K562 (cell line): ENCODE data around the gene VEGFA. TPM values are rescaled to one million over a fixed set of nuclear protein-coding genes. Genes with fewer than 3 reads are reported as not detected.
A peak's percentile ranks its signal among the peaks of the same experiment; 100 is the strongest.

Source experiments
- ATAC-seq: fragments of 200-7000 bp; cut with Tn5 transposase; 3 replicates; pipeline ENCODE4 v1.9.1; 2020; ENCODE audit warnings: moderate library complexity
- BruUV-seq: library from RNA; stranded (reverse); fragments of 400-500 nt; replicated peaks from 2 replicates; lab custom pipeline; 2021; lab: Mats Ljungman, UMichigan
- CTCF ChIA-PET: fragments of 300-600 bp; formaldehyde crosslinking; extraction: SDS; loops from one replicate; lab custom pipeline; 2021; ENCODE audit warnings: low intra/inter-chr PET ratio; lab: Yijun Ruan, JAX
- POLR2A ChIA-PET: fragments of 300-600, 350-650 bp; sonication (Branson Sonifier 250); formaldehyde crosslinking; extraction: SDS; loops from one replicate; lab custom pipeline; 2021; ENCODE audit warnings: antibody characterized with exemption, inconsistent platforms; lab: Yijun Ruan, JAX
- DNase-seq, 4 experiments: peaks; one replicate each; pipeline versions ENCODE4 v3.0.0 to v3.0.0-alpha.2; 2011 to 2018; ENCODE audit warnings: low spot score in 3 of 4, mixed read lengths in 3 of 4; ENCODE audit errors: extremely low read depth in 1 of 4
- FAIRE-seq: peaks from 2 replicates; lab custom pipeline; 2011; peaks lifted over from hg19 to GRCh38; lab: Jason Lieb, UNC
- H2AFZ ChIP-seq: 2 replicates; pipeline ENCODE4 v1.6.0; 2011; ENCODE audit warnings: low read depth, low read length, control low read depth, inconsistent platforms
- H3K27ac ChIP-seq: fragments of 200-600 bp; 3 replicates; pipeline ENCODE4 v1.8.0; 2011; ENCODE audit warnings: low read depth, mild to moderate bottlenecking, control low read depth, inconsistent platforms, low read length, moderate library complexity, mixed read lengths; ENCODE audit errors: extremely low read depth
- H3K27me3 ChIP-seq, 2 experiments: fragments of 300-600 bp in 1 of 2; 2 replicates in 1 of 2; 3 replicates in 1 of 2; pipeline versions ENCODE4 v1.6.0 to v1.8.0; 2011; ENCODE audit warnings: inconsistent platforms in 2 of 2, low read length in 2 of 2, mild to moderate bottlenecking in 1 of 2, mixed read lengths in 1 of 2, moderate library complexity in 1 of 2; ENCODE audit not compliant: control insufficient read depth in 2 of 2, insufficient read depth in 2 of 2
- H3K36me3 ChIP-seq: fragments of 300-600 bp; 3 replicates; pipeline ENCODE4 v1.8.0; 2011; ENCODE audit warnings: mild to moderate bottlenecking, low read length, inconsistent platforms; ENCODE audit not compliant: control insufficient read depth, insufficient read depth
- H3K4me1 ChIP-seq, 2 experiments: fragments of 200-600 bp in 1 of 2; replicated peaks in 1 of 2; 2 replicates in 1 of 2; 3 replicates in 1 of 2; pipeline versions ENCODE4 v1.5.1 to v1.8.0; 2011; ENCODE audit warnings: inconsistent platforms in 2 of 2, low read length in 2 of 2, mild to moderate bottlenecking in 1 of 2, mixed read lengths in 1 of 2, moderate library complexity in 1 of 2; ENCODE audit not compliant: control insufficient read depth in 2 of 2, insufficient read depth in 2 of 2
- H3K4me2 ChIP-seq: 2 replicates; pipeline ENCODE4 v1.6.1; 2011; ENCODE audit warnings: low read length, control low read depth, inconsistent platforms, mixed read lengths; ENCODE audit not compliant: insufficient read depth
- H3K4me3 ChIP-seq: fragments of 200-600 bp; sonication (generic), shearing (Covaris generic); 2 replicates; pipeline ENCODE4 v1.5.1; 2016; ENCODE audit warnings: control low read depth, inconsistent platforms
- H3K79me2 ChIP-seq: fragments of 200-600 bp; 3 replicates; pipeline ENCODE4 v1.8.0; 2011; ENCODE audit warnings: low read length, inconsistent platforms; ENCODE audit not compliant: control insufficient read depth, insufficient read depth
- H3K9ac ChIP-seq, 2 experiments: 2 replicates each; pipeline versions ENCODE4 v1.6.0 to v1.6.1; 2011; ENCODE audit warnings: low read depth in 2 of 2, low read length in 2 of 2, control low read depth in 1 of 2, inconsistent platforms in 1 of 2, mild to moderate bottlenecking in 1 of 2, mixed read lengths in 1 of 2; ENCODE audit not compliant: insufficient read depth in 1 of 2
- H3K9me1 ChIP-seq: one replicate; pipeline ENCODE4 v1.6.0; 2011; ENCODE audit warnings: inconsistent platforms, mild to moderate bottlenecking, low read length, moderate library complexity; ENCODE audit not compliant: control insufficient read depth, insufficient read depth
- H3K9me3 ChIP-seq: replicated peaks from 2 replicates; pipeline ENCODE4 v1.5.1; 2011; ENCODE audit warnings: low read depth, low read length, inconsistent platforms; ENCODE audit not compliant: control insufficient read depth, insufficient read depth
- H4K20me1 ChIP-seq: replicated peaks from 2 replicates; pipeline ENCODE4 v1.6.1; 2011; ENCODE audit warnings: low read length, inconsistent platforms, mixed read lengths; ENCODE audit not compliant: control insufficient read depth, insufficient read depth
- BRCA1 ChIP-seq, 2 experiments: fragments of 450-650 bp in 1 of 2; sonication (generic) in 1 of 2; formaldehyde crosslinking in 1 of 2; IDR thresholded peaks; 2 replicates each; pipeline versions ENCODE4 v1.5.0 to v1.6.1; 2017 to 2020; ENCODE audit warnings: mild to moderate bottlenecking in 1 of 2, missing genetic modification reagents in 1 of 2
- KDM1A ChIP-seq, 2 experiments: fragments of 450-650 bp; IDR thresholded peaks; 2 replicates each; pipeline ENCODE4 v1.6.1; 2016; ENCODE audit warnings: mild to moderate bottlenecking in 2 of 2
- MYBL2 ChIP-seq, 2 experiments: fragments of 450-650 bp in 1 of 2; sonication (generic) in 1 of 2; formaldehyde crosslinking in 1 of 2; IDR thresholded peaks; 2 replicates each; pipeline versions ENCODE4 v1.6.1 to v1.8.1; 2017 to 2022; ENCODE audit warnings: borderline replicate concordance in 1 of 2, inconsistent platforms in 1 of 2, low read depth in 1 of 2, mild to moderate bottlenecking in 1 of 2, missing genetic modification reagents in 1 of 2, moderate library complexity in 1 of 2
- PHF21A ChIP-seq: fragments of 450-650 bp; IDR thresholded peaks from 2 replicates; pipeline ENCODE4 v1.6.1; 2017; ENCODE audit warnings: low read depth, borderline replicate concordance
- THRAP3 ChIP-seq: fragments of 450-650 bp; IDR thresholded peaks from 2 replicates; pipeline ENCODE4 v1.6.1; 2016; ENCODE audit warnings: mild to moderate bottlenecking, inconsistent platforms, borderline replicate concordance
- ZNF197 ChIP-seq: fragments of 200-800 bp; sonication (Bioruptor generic); IDR thresholded peaks from 2 replicates; pipeline ENCODE4 v1.6.1; 2016; ENCODE audit warnings: low read depth, missing genetic modification characterization, missing compliant biosample characterization
- ZNF253 ChIP-seq: fragments of 250-450 bp; sonication (Bioruptor Pico); conservative IDR thresholded peaks from 2 replicates; pipeline ENCODE4 v1.6.1; 2021; ENCODE audit warnings: mild to moderate bottlenecking
- WGBS: fragments of 100-300 bp; shearing (Covaris generic); methylation state at CpG from one replicate; pipeline ENCODE4 v1.1.6; 2016; ENCODE audit warnings: low coverage, mixed read lengths; ENCODE audit not compliant: insufficient coverage; ENCODE audit errors: missing lambda C conversion rate; 5-methylcytosine and 5-hydroxymethylcytosine counted together
- in situ Hi-C: fragments of 300-500 bp; cut with MboI; formaldehyde crosslinking; loops from 4 replicates; pipeline ENCODE4 v1.15.0; 2018; ENCODE audit warnings: inconsistent platforms, mixed read lengths
- intact Hi-C: fragments of 100-400 bp; cut with micrococcal nuclease; formaldehyde crosslinking; loops from 2 replicates; pipeline ENCODE4 v1.14.2; 2022
- polyA plus RNA-seq, 8 experiments: library from polyadenylated mRNA; depleted of rRNA in 4 of 8; stranded (reverse) in 5 of 8; unstranded in 3 of 8; fragments of >200 nt; fragmentation: Nextera tagmentation in 2 of 8; fragmentation: Illumina TruSeq in 1 of 8; extraction: Ambion mirVana in 2 of 8; extraction: Trizol in 1 of 8; gene quantifications; 2 replicates each; pipeline versions ENCODE4 v1.2.1 to v1.2.3, GENCODE V29; 2011 to 2014; ENCODE audit warnings: inconsistent platforms in 1 of 8, missing spikeins in 1 of 8
- total RNA-seq, 7 experiments: library from RNA; depleted of rRNA in 6 of 7; stranded (reverse); fragments of >200 nt in 6 of 7; fragmentation: Illumina TruSeq in 2 of 7; extraction: Trizol in 2 of 7; gene quantifications; 2 replicates each; pipeline versions ENCODE4 v1.2.1 to v1.2.3, GENCODE V29; 2011 to 2021; ENCODE audit warnings: low replicate concordance in 1 of 7

Gene VEGFA
- total and polyA plus RNA-seq, 9 of the 15 experiments (the other 6 are each of a cell fraction or from before 2014, with no cell fraction given): 14.0 to 271 (median 124) TPM

GRCh38 chr6:43746071-43746470 lies 23.9 kb upstream of the VEGFA start:
- H3K9ac ChIP-seq: no peak overlapping the region; a peak in 1 of 4 replicates
- 55% methylated on average over 2 of the region's 2 CpGs for WGBS
- no peak for TF ChIP-seq ZNF253 (CRISPR knock-in tag)
- TF ChIP-seq THRAP3: no peak
- TF ChIP-seq ZNF197: no peak
- TF ChIP-seq BRCA1 (IDR thresholded peaks at IDR 0.05): no peak
- TF ChIP-seq BRCA1 (CRISPR knock-in tag; IDR thresholded peaks at IDR 0.05): no peak
- 0 out of 2 replicates have a peak, but pooled peaks have one; percentile 18 for TF ChIP-seq PHF21A
- TF ChIP-seq MYBL2 (IDR thresholded peaks at IDR 0.05; ENCODE audit: low read depth): no peak
- no peak for TF ChIP-seq MYBL2 (CRISPR knock-in tag; IDR thresholded peaks at IDR 0.05; ENCODE audit: borderline replicate concordance)
- TF ChIP-seq KDM1A (IDR thresholded peaks at IDR 0.05): peak in 1 of 2 experiments; percentile 18; a peak in 1 of 4 replicates
- TF ChIP-seq, all 486 proteins: peak for 2
- Histone ChIP-seq H2AFZ (peak overlapping the region; percentile 3), H3K36me3 (no peaks in the 10 kb centered on the region), H4K20me1 (no peaks in the 10 kb centered on the region), H3K9me3 (no peaks in the 10 kb centered on the region), H3K4me1 (peaks cover 6 to 13% of the 10 kb centered on the region in 2 experiments; a peak in 4 of 5 replicates), H3K27me3 (no peaks in the 10 kb centered on the region; a peak in 1 of 5 replicates), H3K4me3 (no peak overlapping the region), H3K4me2 (no peak overlapping the region), H3K27ac (no peak overlapping the region), H3K9me1 (peaks cover 4% of the 10 kb centered on the region), H3K79me2 (no peaks in the 10 kb centered on the region)
- BruUV-seq: no TSS peak
- intact Hi-C loops (no loop called here), in situ Hi-C loops (no loop called here)
- ChIA-PET CTCF (no interaction called here), POLR2A (interaction anchor here (0.5 to 2.7 kb wide), 12 partner anchors 7 to 318 kb away, joined by 3 to 12 read pairs (median 4); partner anchors contain the start of gene VEGFA)
- no peak for FAIRE-seq
- no peak for ATAC-seq
- no peak for DNase-seq
